ENCODE data around the gene SASS6.
A peak's percentile ranks its signal among the peaks of the same experiment; 100 is the strongest.

The SASS6 gene

GRCh38 chr1:100038660-100039287 lies 94.0 kb downstream of the SASS6 start:
- DNase-seq: peak; percentile 50

DNA sequence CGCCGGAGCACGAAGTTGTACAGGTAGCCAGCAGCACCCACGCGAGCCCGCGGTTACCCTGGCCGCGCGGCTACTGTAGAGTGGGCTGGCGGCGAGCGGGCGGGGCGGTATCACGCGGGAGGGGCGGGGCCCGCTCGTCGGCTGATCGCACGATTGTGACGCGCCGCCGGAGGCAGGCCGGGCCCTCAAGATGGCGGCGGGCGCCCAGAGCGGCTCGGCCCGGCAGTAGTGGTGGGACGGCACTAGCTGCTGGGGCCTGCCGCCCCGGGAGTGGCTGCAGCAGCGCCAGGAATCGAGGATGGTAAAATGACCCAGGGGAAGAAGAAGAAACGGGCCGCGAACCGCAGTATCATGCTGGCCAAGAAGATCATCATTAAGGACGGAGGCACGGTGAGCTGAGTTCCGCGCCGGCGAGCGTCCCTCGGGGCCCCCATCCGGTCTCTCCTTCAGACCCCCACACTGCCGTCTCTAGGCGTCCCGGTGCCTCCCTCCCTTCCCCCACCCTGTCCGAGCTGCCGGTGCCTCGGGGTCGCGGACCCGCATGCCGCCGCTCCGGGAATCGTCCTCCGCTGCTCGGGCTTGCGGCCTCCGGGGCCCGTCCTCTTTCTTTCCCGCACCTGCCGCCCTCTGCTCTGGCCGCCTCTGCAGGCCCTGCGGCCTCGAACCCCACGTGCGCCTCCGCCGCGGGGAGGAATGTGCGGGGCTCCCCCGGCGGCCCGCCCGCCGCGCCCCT lies 94.6 kb downstream of the SASS6 start:
- DNase-seq: peak; percentile 88

- DNase-seq: no peak
These were observed 95.1 kb downstream of the SASS6 start for GRCh38 chr1:100037656-100037926.

DNA sequence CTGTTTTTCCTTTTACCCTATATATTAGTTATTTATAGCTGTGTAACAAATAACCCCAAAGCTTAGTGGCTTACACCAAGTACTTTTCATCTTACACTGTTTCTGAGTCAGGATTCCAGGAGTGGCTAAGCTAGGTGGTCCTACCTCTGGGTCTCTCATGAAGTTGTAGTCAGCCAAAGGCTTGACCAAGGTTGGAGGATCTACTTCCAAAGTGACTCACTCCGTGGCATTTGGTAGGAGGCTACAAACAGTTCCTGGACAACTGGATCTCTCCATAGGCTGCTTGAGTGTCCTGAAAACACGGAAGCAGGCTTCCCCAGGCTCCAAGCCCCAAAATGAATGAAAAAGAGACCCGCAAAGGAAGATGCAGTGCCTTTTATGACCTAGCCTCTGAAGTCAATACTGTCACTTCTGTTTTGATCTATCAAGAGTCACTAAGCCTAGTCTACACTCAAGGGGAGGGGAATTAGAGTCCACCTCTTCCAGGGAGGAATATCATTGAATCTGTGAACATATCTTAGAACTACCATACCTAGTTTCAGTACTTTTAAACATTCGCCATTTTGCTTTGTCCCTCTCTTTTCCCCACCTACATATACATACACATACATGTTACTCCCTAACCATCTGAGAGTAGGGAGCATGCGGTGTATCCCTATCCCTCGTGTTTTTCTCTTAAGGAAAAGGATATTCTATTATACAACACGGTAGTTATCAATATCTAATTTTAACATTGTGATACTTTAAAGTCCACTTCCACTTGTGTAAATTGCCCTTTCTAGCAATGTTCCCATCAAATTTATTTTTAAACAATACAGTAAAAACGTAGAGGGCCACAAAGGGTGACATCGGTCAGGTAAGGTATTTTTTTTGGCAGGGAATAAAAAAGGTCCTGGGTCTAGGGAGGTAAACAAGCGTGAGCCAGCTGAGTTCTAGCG lies 95.7 kb downstream of the SASS6 start:
- no peak for DNase-seq

DNA sequence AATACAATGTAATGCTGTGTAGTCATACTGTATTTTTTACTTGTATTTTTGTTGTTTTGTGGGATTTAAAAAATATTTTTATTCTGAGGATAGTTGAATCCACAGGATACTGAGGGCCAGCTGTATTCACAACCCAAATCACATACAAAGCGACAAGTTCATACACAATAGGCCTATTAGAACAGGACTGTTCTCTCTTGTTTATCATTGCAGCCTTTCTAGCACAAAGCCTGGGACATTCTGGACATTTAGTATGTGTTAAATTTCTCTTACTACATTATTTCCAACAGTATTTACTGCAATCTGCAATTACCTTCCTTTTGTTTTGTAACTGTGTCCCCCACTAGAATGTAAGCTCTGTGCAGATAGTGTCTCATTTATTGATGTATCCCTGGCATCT lies 97.5 kb downstream of the SASS6 start:
- DNase-seq: no peak

DNA sequence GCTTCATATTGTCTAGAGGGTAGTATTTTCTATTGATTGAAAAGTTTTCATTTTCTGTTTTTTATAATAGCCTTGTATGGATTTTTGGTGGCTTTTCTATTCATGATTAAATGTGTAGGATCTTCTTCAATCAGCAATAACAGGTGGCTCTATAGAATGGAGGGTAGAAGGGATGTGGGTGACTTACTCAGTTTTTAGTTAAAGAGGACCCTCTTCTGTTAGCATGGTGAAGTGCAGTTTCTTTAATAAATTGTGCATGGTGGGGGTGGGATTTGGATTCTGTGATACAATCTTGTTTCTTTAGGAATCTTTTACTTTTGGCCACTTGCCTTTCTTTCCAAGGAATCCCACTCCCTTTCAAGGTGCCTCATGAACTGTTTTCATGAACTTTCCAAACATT lies 98.3 kb downstream of the SASS6 start:
- DNase-seq: peak; percentile 41
